KMS-11 (cell line): ENCODE data around the gene NBL1.

Experiments
- H2AFZ ChIP-seq: fragments of 200-600 bp; sonication (generic); 2 replicates; pipeline ENCODE4 v1.6.1; 2016; ENCODE audit warnings: antibody characterized with exemption, mixed run types, low read depth
- H3K27ac ChIP-seq: fragments of 200-600 bp; sonication (generic); 2 replicates; pipeline ENCODE4 v1.6.1; 2016; ENCODE audit warnings: mild to moderate bottlenecking, mixed run types
- H3K27me3 ChIP-seq: fragments of 200-600 bp; sonication (generic); 2 replicates; pipeline ENCODE4 v1.6.1; 2017; ENCODE audit warnings: mild to moderate bottlenecking, low read depth, mixed run types, moderate library complexity; ENCODE audit not compliant: insufficient read depth
- H3K36me3 ChIP-seq: fragments of 200-600 bp; sonication (generic); 2 replicates; pipeline ENCODE4 v1.6.1; 2017; ENCODE audit warnings: mild to moderate bottlenecking, mixed run types; ENCODE audit not compliant: insufficient read depth
- H3K4me1 ChIP-seq: fragments of 200-600 bp; sonication (generic); 2 replicates; pipeline ENCODE4 v1.6.1; 2016; ENCODE audit warnings: mild to moderate bottlenecking, low read depth, mixed run types; ENCODE audit not compliant: poor library complexity, severe bottlenecking
- H3K4me2 ChIP-seq: fragments of 200-600 bp; sonication (generic); 2 replicates; pipeline ENCODE4 v1.7.0; 2016; ENCODE audit warnings: mild to moderate bottlenecking, mixed run types
- H3K4me3 ChIP-seq: fragments of 200-600 bp; sonication (generic); IDR thresholded peaks from 2 replicates; pipeline ENCODE4 v1.6.1; 2017; ENCODE audit warnings: low read depth, low read length, mixed read lengths; ENCODE audit not compliant: insufficient read depth
- H3K79me2 ChIP-seq: fragments of 200-600 bp; sonication (generic); 2 replicates; pipeline ENCODE4 v1.6.1; 2016; ENCODE audit warnings: low read depth, mixed run types; ENCODE audit not compliant: insufficient read depth
- H3K9ac ChIP-seq: fragments of 200-600 bp; sonication (generic); 2 replicates; pipeline ENCODE4 v1.6.1; 2016; ENCODE audit warnings: mild to moderate bottlenecking, mixed run types
- H4K20me1 ChIP-seq: fragments of 200-600 bp; sonication (generic); 2 replicates; pipeline ENCODE4 v1.6.1; 2016; ENCODE audit warnings: mild to moderate bottlenecking, mixed run types; ENCODE audit not compliant: insufficient read depth
- TF ChIP-seq, protein P1 (sequence below): fragments of 200-600 bp; sonication (generic); conservative IDR thresholded peaks from 2 replicates; pipeline ENCODE4 v1.6.1; 2017; ENCODE audit warnings: low read depth, mild to moderate bottlenecking, antibody characterized with exemption, low read length, moderate library complexity, mixed read lengths

The NBL1 gene

DNA sequence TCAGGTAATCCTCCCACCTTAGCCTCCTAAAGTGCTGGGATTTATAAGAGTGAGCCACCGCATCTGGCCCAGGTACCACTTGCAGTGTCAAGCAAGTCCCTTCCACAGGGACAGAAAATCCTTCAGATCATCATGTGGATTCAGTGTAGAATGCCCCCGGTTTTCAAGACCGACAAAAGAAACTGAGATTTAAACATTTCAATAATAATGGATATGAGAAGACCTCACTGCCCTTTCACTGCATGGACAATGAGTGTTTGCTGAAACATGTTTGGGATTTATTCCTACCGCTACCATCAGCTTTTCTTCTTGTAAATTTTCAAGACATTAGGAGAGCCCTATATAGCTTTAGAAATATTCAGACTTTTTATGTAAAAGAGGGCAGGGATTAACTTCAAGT lies 62.0 kb downstream of the NBL1 start:
- H3K4me1 ChIP-seq: no peaks in the 10 kb centered on the region
- no peak overlapping the region for H3K9ac ChIP-seq
- TF ChIP-seq, protein P1, sequence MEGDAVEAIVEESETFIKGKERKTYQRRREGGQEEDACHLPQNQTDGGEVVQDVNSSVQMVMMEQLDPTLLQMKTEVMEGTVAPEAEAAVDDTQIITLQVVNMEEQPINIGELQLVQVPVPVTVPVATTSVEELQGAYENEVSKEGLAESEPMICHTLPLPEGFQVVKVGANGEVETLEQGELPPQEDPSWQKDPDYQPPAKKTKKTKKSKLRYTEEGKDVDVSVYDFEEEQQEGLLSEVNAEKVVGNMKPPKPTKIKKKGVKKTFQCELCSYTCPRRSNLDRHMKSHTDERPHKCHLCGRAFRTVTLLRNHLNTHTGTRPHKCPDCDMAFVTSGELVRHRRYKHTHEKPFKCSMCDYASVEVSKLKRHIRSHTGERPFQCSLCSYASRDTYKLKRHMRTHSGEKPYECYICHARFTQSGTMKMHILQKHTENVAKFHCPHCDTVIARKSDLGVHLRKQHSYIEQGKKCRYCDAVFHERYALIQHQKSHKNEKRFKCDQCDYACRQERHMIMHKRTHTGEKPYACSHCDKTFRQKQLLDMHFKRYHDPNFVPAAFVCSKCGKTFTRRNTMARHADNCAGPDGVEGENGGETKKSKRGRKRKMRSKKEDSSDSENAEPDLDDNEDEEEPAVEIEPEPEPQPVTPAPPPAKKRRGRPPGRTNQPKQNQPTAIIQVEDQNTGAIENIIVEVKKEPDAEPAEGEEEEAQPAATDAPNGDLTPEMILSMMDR: no peak
- no peaks in the 10 kb centered on the region for H3K36me3 ChIP-seq
- no peaks in the 10 kb centered on the region for H3K27me3 ChIP-seq
- no peak overlapping the region for H3K27ac ChIP-seq
- H3K79me2 ChIP-seq: no peaks in the 10 kb centered on the region
- H3K4me2 ChIP-seq: no peak overlapping the region
- no peak overlapping the region for H3K4me3 ChIP-seq
- H4K20me1 ChIP-seq: no peaks in the 10 kb centered on the region
- no peak overlapping the region for H2AFZ ChIP-seq
